ENCODE results near the gene UBTF.

UBTF gene

GRCh38 chr17:44198721-44199552 lies 20.5 kb downstream of the UBTF start:
- DNase-seq (ENCODE audit: low spot score), result peak; percentile 47

DNA sequence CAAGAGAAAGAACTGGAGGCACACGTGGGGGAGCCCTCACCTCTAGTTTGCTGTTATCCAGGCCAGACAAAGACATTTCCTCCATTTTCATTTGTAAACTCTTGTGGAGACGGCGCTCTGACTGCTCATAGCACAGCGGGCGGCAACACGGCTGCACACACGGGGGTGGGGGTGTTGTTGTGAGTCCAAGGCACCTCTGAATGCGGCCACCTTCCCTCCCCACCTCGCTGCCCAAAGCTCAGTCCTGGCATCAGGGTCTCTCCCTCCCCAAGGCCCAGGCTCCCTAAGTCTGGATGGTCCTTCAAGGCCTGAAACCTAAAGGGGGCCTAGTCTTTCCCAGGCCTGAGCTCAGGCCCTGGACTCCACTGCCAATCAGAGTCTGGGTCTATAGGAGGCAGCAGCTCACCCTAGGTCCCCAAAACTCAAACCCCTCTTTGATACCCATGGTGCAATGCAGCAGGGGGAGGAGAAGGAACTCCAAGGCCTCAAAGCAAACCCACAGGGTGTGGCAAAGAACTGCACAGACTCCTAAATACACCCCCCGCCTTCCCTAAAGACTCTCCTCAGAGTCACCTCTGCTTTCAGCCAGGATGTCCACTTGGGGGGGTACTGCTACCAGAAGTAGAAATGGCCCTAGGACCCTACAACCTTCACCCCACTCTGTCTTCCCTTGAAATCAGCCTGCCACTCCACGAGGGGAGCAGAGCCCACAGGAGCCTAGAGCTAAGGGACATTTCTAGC lies 21.3 kb downstream of the UBTF start:
- DNase-seq (ENCODE audit: low spot score), result peak; percentile 79

DNA sequence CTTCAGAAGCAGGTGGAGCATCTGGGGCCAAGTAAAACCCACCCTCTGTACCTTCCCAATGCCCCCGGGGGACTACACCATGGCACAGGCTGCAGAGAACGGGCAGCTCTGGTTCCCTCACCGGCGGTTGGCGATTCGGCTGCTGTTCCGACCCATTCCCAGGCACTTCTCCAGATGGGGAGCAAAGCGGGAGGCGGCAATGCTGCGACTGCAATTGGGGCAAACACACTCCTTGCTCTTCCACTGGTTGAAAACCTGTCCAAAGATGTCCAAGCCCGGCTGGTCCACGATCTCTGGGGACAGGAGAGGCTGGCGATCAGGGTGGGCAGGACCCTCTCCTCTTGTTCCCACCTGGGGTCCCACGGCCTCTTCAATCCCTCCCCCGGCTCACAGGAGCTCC lies 22.4 kb downstream of the UBTF start:
- no peak for DNase-seq (ENCODE audit: low spot score)

- no peak for DNase-seq (ENCODE audit: low spot score)
Measured at GRCh38 chr17:44193326-44194084, 26.0 kb downstream of the UBTF start.

- DNase-seq (ENCODE audit: low spot score), result no peak
Measured at GRCh38 chr17:44192750-44193149, 26.7 kb downstream of the UBTF start.

GRCh38 chr17:44191941-44192496 lies 27.5 kb downstream of the UBTF start:
- no peak for DNase-seq (ENCODE audit: low spot score)

GRCh38 chr17:44191369-44191768 lies 28.1 kb downstream of the UBTF start:
- DNase-seq (ENCODE audit: low spot score), result no peak

DNA sequence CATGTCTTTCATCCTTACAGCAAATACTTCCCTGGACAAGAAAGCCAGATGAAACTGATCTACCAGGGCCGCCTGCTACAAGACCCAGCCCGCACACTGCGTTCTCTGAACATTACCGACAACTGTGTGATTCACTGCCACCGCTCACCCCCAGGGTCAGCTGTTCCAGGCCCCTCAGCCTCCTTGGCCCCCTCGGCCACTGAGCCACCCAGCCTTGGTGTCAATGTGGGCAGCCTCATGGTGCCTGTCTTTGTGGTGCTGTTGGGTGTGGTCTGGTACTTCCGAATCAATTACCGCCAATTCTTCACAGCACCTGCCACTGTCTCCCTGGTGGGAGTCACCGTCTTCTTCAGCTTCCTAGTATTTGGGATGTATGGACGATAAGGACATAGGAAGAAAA lies 29.0 kb downstream of the UBTF start:
- no peak for DNase-seq (ENCODE audit: low spot score)

GRCh38 chr17:44188576-44189403 lies 30.7 kb downstream of the UBTF start:
- no peak for DNase-seq (ENCODE audit: low spot score)

DNA sequence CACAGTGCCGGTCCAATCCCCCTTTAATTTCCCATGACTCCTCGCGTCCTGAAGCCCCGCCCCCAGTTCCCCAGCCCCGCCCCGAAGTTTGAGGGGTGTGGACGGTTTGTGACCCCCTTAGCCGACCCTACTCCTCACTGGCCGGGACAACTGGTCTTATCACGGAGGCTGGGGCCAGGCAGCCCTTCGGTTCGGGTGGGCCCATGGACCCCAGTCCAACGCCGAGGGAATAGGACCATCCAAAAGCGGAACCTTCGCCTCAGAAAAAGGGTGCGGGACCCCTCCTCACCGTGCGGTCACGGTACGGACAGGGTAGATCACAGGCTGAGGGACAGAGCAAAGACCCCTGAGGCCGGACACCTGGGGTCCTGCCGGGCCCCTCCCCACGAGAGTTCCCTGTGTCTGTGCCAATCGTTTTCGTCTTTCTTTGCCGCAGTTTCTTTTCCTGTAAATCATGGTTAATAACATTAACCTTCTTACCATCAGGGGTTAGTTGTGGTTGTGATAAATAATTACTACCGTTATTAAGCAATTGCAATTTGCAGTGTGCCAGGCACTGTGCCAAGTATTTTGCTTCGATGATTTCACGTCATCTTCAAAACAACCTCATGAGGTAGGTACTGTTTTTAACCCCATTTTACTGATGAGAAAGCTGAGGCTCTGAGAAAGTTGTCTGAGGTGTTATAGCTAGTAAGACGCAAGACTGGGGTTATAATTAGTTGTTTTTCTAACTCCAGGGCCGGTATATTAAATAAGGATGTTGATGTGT lies 32.2 kb downstream of the UBTF start:
- DNase-seq (ENCODE audit: low spot score), result peak; percentile 53

DNA sequence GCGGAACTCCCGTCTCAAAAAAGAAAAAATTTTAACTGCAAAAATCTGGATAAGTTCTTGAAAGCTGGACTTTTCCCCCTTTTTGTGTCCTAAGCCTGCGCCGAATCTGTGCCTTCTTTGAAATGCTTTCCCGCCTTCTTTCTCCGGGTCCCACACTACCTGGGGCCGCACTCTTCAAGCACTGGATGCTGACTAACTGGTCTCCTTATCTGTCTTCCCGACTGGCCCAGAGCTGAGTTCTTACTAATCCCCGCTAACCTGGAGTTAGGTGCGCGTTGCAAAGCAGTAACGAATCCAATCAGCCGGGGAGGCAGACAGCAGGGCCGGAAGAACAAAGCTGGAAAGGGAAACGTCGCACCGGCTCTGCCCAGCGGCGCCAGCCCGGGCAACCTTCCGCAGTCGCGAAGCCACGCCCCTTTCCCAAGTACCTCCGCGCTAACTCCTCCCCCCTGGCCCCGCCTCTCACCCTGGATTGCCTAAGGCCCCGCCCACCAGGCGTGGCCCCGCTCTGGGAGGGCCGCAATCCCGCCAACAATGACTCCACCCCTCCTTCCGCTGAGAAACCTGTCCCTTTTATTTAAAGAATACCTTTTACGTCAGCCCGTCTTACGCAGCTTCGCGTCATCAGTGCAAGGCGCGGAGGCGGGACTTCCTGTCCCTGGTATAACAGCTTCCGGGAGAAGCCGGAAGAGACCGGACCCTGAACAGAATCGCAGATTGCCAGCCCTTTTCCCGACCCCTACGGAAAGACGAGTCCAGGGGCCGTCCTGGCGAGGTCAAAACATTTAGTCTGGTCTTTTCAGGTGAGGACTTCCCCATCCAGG lies 33.0 kb downstream of the UBTF start, which contains the start of gene TMUB2:
Gene TMUB2 (plus strand): TSS at position 666 of the 824 bp plus-strand sequence. CDS start 737 bp downstream, outside the sequence.
- DNase-seq (ENCODE audit: low spot score), result peak; percentile 99

GRCh38 chr17:44184212-44184810 lies 35.2 kb downstream of the UBTF start:
- no peak for DNase-seq (ENCODE audit: low spot score)

GRCh38 chr17:44183024-44183423 lies 36.5 kb downstream of the UBTF start:
- DNase-seq (ENCODE audit: low spot score), result no peak

DNA sequence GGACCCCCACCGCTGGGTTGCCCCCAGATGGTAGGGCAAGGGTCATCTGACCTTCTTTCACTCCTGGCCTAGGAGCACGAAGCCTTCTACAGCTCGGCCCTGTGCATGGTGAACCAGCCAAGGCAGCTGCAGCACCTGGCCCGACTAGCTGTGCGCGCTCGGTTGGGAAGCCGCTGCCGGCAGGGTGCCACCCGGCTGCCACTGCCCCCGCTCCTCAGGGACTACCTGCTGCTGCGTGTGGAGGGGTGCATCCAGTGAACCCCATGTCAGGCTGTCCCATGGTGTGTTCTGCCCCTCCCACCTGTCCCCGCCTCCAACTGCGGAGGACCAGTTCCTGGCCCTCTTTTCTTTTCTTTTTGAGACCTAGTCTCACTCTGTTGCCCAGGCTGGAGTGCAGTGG lies 41.3 kb downstream of the UBTF start:
- no peak for DNase-seq (ENCODE audit: low spot score)

DNA sequence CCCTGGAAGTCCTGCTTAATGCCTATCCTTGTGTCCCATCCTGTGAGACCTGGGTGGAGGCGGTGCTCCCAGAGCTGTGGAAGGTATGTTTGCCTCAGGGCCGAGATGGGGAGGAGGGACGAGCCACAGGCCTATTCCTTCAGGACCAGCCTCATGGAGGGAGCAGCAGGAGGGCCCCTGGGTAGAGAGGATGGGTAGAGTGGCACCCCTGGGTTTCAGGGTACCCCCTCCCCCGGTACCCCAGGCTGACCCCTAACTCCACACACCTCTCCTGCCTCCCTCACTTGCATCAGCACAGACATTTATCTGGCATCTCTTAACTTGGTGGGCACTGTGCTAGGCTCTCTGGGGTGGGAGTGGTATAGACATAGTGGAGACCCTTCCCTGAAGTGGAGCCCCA lies 41.8 kb downstream of the UBTF start:
- DNase-seq (ENCODE audit: low spot score), result no peak

GRCh38 chr17:44176671-44177501 lies 42.6 kb downstream of the UBTF start:
- no peak for DNase-seq (ENCODE audit: low spot score)

- no peak for DNase-seq (ENCODE audit: low spot score)
Measured at GRCh38 chr17:44176257-44176656, 43.2 kb downstream of the UBTF start.

GRCh38 chr17:44174427-44174826 lies 45.0 kb downstream of the UBTF start:
- DNase-seq (ENCODE audit: low spot score), result no peak
